H1 (cell line): ENCODE data around the gene LCNL1. TPM values are rescaled to one million over a fixed set of nuclear protein-coding genes. Genes with fewer than 3 reads are reported as not detected.

ENCODE experiments used
- CTCF ChIA-PET: fragments of 300-600 bp; sonication (Branson Sonifier 250); formaldehyde crosslinking; loops from one replicate; lab custom pipeline; 2021; ENCODE audit not compliant: partially characterized antibody; lab: Charles Lee
- POLR2A ChIA-PET: fragments of 300-600 bp; sonication (Branson Sonifier 250); formaldehyde crosslinking; loops from one replicate; lab custom pipeline; 2021; ENCODE audit warnings: inconsistent platforms; ENCODE audit not compliant: partially characterized antibody; lab: Charles Lee
- DNase-seq, 2 experiments: peaks; one replicate each; pipeline versions ENCODE4 v3.0.0 to v3.0.0-alpha.2; 2010 to 2022; ENCODE audit warnings: low spot score in 2 of 2, low read depth in 1 of 2, mixed read lengths in 1 of 2
- FAIRE-seq: peaks from 2 replicates; lab custom pipeline; 2011; peaks lifted over from hg19 to GRCh38; lab: Jason Lieb, UNC
- H2AFZ ChIP-seq: 2 replicates; pipeline ENCODE4 v1.8.1; 2012; ENCODE audit warnings: low read length, inconsistent platforms
- H2AK5ac ChIP-seq: 2 replicates; pipeline ENCODE4 v1.6.1; 2013; ENCODE audit warnings: low read depth, low read length
- H2BK120ac ChIP-seq: replicated peaks from 2 replicates; pipeline ENCODE3; 2013; ENCODE audit warnings: low read depth, low read length, inconsistent platforms
- H2BK12ac ChIP-seq: 2 replicates; pipeline ENCODE4 v1.6.1; 2013; ENCODE audit warnings: low read depth, low read length
- H2BK15ac ChIP-seq: 2 replicates; pipeline ENCODE4 v1.6.1; 2013; ENCODE audit warnings: low read length
- H2BK20ac ChIP-seq: 2 replicates; pipeline ENCODE4 v1.6.1; 2013; ENCODE audit warnings: low read length
- H2BK5ac ChIP-seq: 2 replicates; pipeline ENCODE4 v1.6.1; 2013; ENCODE audit warnings: low read depth, low read length
- H3K14ac ChIP-seq: 2 replicates; pipeline ENCODE4 v1.6.1; 2013; ENCODE audit warnings: inconsistent platforms; ENCODE audit not compliant: insufficient read length
- H3K18ac ChIP-seq: 2 replicates; pipeline ENCODE4 v1.6.1; 2013; ENCODE audit warnings: low read length; ENCODE audit errors: extremely low read depth
- H3K23ac ChIP-seq: 2 replicates; pipeline ENCODE4 v1.6.1; 2013; ENCODE audit warnings: inconsistent platforms; ENCODE audit not compliant: insufficient read length
- H3K23me2 ChIP-seq: 2 replicates; pipeline ENCODE4 v1.6.1; 2013; ENCODE audit warnings: low read depth, low read length
- H3K27ac ChIP-seq: 2 replicates; pipeline ENCODE4 v1.6.1; 2011; ENCODE audit warnings: low read depth, low read length, inconsistent platforms
- H3K27me3 ChIP-seq, 4 experiments: replicated peaks in 1 of 4; 1 replicate in 1 of 4; 2 replicates in 3 of 4; pipeline versions ENCODE4 v1.6.1 to v1.8.1; 2011 to 2013; ENCODE audit warnings: low read length in 3 of 4, mild to moderate bottlenecking in 3 of 4, inconsistent platforms in 2 of 4, mixed read lengths in 2 of 4, moderate library complexity in 1 of 4; ENCODE audit not compliant: control insufficient read depth in 3 of 4, insufficient read depth in 3 of 4; ENCODE audit errors: extremely low read depth in 1 of 4
- H3K36me3 ChIP-seq, 4 experiments: 2 replicates each; pipeline versions ENCODE4 v1.6.1 to v1.8.1; 2011 to 2013; ENCODE audit warnings: mild to moderate bottlenecking in 4 of 4, low read length in 3 of 4, moderate library complexity in 2 of 4, control low read depth in 1 of 4, inconsistent platforms in 1 of 4; ENCODE audit not compliant: insufficient read depth in 4 of 4, control insufficient read depth in 2 of 4
- H3K4ac ChIP-seq: replicated peaks from 2 replicates; pipeline ENCODE3; 2013; ENCODE audit warnings: low read length, low read depth, mixed read lengths, inconsistent platforms; ENCODE audit not compliant: insufficient read length
- H3K4me1 ChIP-seq, 4 experiments: replicated peaks in 1 of 4; 1 replicate in 1 of 4; 2 replicates in 3 of 4; pipeline versions ENCODE4 v1.6.1 to v1.8.1; 2011 to 2013; ENCODE audit warnings: low read length in 3 of 4, inconsistent platforms in 2 of 4, mixed read lengths in 1 of 4; ENCODE audit not compliant: insufficient read depth in 4 of 4, control insufficient read depth in 3 of 4
- H3K4me2 ChIP-seq, 2 experiments: 2 replicates each; pipeline versions ENCODE4 v1.6.1 to v1.8.1; 2011 to 2013; ENCODE audit warnings: low read depth in 2 of 2, low read length in 2 of 2, control low read depth in 1 of 2, inconsistent platforms in 1 of 2, mild to moderate bottlenecking in 1 of 2; ENCODE audit not compliant: insufficient read depth in 1 of 2
- H3K4me3 ChIP-seq, 4 experiments: fragments of 200-600, 300-600 bp in 1 of 4; sonication (generic), shearing (Covaris generic), sonication (Bioruptor Twin) in 1 of 4; 2 replicates each; pipeline versions ENCODE4 v1.5.1 to v1.8.1; 2011 to 2016; ENCODE audit warnings: low read length in 4 of 4, low read depth in 3 of 4, control low read depth in 2 of 4, inconsistent platforms in 2 of 4, mild to moderate bottlenecking in 2 of 4, mixed read lengths in 1 of 4, moderate library complexity in 1 of 4; ENCODE audit not compliant: insufficient read depth in 2 of 4; ENCODE audit errors: extremely low read depth in 1 of 4
- H3K56ac ChIP-seq: replicated peaks from 2 replicates; pipeline ENCODE3; 2013; ENCODE audit warnings: low read depth, mild to moderate bottlenecking, mixed read lengths, low read length, inconsistent platforms; ENCODE audit not compliant: insufficient read length
- H3K79me1 ChIP-seq: 2 replicates; pipeline ENCODE4 v1.6.1; 2013; ENCODE audit warnings: low read depth, low read length, control low read depth
- H3K79me2 ChIP-seq, 2 experiments: 2 replicates each; pipeline versions ENCODE4 v1.6.1 to v1.8.1; 2012 to 2013; ENCODE audit warnings: low read length in 2 of 2, mild to moderate bottlenecking in 2 of 2, inconsistent platforms in 1 of 2; ENCODE audit not compliant: insufficient read depth in 2 of 2, control insufficient read depth in 1 of 2
- H3K9ac ChIP-seq, 4 experiments: replicated peaks in 1 of 4; 1 replicate in 1 of 4; 2 replicates in 3 of 4; pipeline versions ENCODE4 v1.6.1 to v1.8.1; 2011 to 2013; ENCODE audit warnings: low read depth in 3 of 4, low read length in 3 of 4, control low read depth in 2 of 4, mild to moderate bottlenecking in 2 of 4, moderate library complexity in 2 of 4, inconsistent platforms in 1 of 4; ENCODE audit errors: extremely low read depth in 1 of 4
- H3K9me3 ChIP-seq, 2 experiments: 2 replicates each; pipeline versions ENCODE4 v1.6.1 to v1.8.1; 2012 to 2013; ENCODE audit warnings: mild to moderate bottlenecking in 2 of 2, moderate library complexity in 2 of 2, control low read depth in 1 of 2, inconsistent platforms in 1 of 2, low read depth in 1 of 2, low read length in 1 of 2, mixed read lengths in 1 of 2; ENCODE audit not compliant: insufficient read depth in 2 of 2
- H4K20me1 ChIP-seq, 2 experiments: replicated peaks in 1 of 2; 2 replicates each; pipeline versions ENCODE3 to v1.8.1; 2011 to 2013; ENCODE audit warnings: inconsistent platforms in 2 of 2, low read length in 2 of 2, mild to moderate bottlenecking in 1 of 2; ENCODE audit not compliant: insufficient read depth in 2 of 2, control insufficient read depth in 1 of 2
- H4K5ac ChIP-seq: 2 replicates; pipeline ENCODE4 v1.6.1; 2013; ENCODE audit warnings: low read length, low read depth, mixed read lengths, inconsistent platforms; ENCODE audit not compliant: insufficient read length
- H4K8ac ChIP-seq: 2 replicates; pipeline ENCODE4 v1.8.0; 2013; ENCODE audit warnings: mild to moderate bottlenecking, moderate library complexity, low read length, inconsistent platforms; ENCODE audit not compliant: insufficient read depth; ENCODE audit errors: extremely low read depth
- H4K91ac ChIP-seq: replicated peaks from 2 replicates; pipeline ENCODE3; 2013; ENCODE audit warnings: low read length, mixed read lengths, inconsistent platforms; ENCODE audit not compliant: insufficient read length
- BACH1 ChIP-seq: IDR thresholded peaks from 2 replicates; pipeline ENCODE4 v1.6.1; 2012; ENCODE audit warnings: low read length, improper control_type of control experiment
- GABPA ChIP-seq: IDR thresholded peaks from 2 replicates; pipeline ENCODE4 v1.6.1; 2011; ENCODE audit warnings: mild to moderate bottlenecking, low read length, moderate library complexity, borderline replicate concordance; ENCODE audit not compliant: insufficient read depth
- POU5F1 ChIP-seq: IDR thresholded peaks from 2 replicates; pipeline ENCODE4 v1.6.1; 2011; ENCODE audit warnings: low read depth, mild to moderate bottlenecking, low read length, moderate library complexity
- SUZ12 ChIP-seq: fragments of 200-600 bp; sonication (generic); IDR thresholded peaks from 2 replicates; pipeline ENCODE4 v1.6.1; 2012; ENCODE audit warnings: mild to moderate bottlenecking, inconsistent platforms, low read length, moderate library complexity, mixed read lengths
- WGBS, 2 experiments: shearing (Covaris generic) in 1 of 2; methylation state at CpG; one replicate each; pipeline versions ENCODE4 v1.1.6 to v1.1.7; 2013 to 2015; ENCODE audit warnings: low lambda C conversion rate in 2 of 2, mixed read lengths in 2 of 2, inconsistent platforms in 1 of 2, low coverage in 1 of 2, missing lambda C conversion rate in 1 of 2; ENCODE audit not compliant: insufficient replicate concordance in 2 of 2, insufficient coverage in 1 of 2, insufficient read length in 1 of 2; ENCODE audit errors: extremely low coverage in 1 of 2, missing lambda C conversion rate in 1 of 2; 5-methylcytosine and 5-hydroxymethylcytosine counted together
- polyA plus RNA-seq, 7 experiments: library from polyadenylated mRNA; depleted of rRNA in 3 of 7; stranded (reverse) in 5 of 7; unstranded in 2 of 7; fragments of >200 nt in 5 of 7; fragments of 200-250 nt in 2 of 7; gene quantifications; 1 replicate in 5 of 7; 2 replicates in 1 of 7; 4 replicates in 1 of 7; pipeline versions ENCODE4 v1.2.1 to v1.2.3, GENCODE V29; 2011 to 2013; ENCODE audit warnings: missing spikeins in 2 of 7, mixed read lengths in 2 of 7
- total RNA-seq: library from RNA; stranded (reverse); fragmentation: NEBNext Ultra II Directional; extraction: Animal tissue kit (Norgen Biotek cat#: 25700); gene quantifications from 2 replicates; pipeline ENCODE4 v1.2.1, GENCODE V29; 2021

Gene LCNL1
- total and polyA plus RNA-seq, 2 of the 8 experiments (the other 6 are each of a cell fraction or from before 2014, with no cell fraction given), result 0.11 TPM; not detected in 1

- 90% methylated on average over 9 of the region's 15 CpGs; no CpG with 5 or more reads in 1 of the 2 experiments for WGBS, 2 experiments
- no peak overlapping the region for H3K9ac ChIP-seq
These were observed 30.4 kb upstream of the LCNL1 start for GRCh38 chr9:136952321-136952850.

More at GRCh38 chr9:136952321-136952850, 30.4 kb upstream of the LCNL1 start:
- Histone ChIP-seq H4K91ac (no peak overlapping the region), H3K79me2 (no peaks in the 10 kb centered on the region), H4K20me1 (peaks cover 0 to 6% of the 10 kb centered on the region in 2 experiments), H3K14ac (no peak overlapping the region), H2BK12ac (no peak overlapping the region), H3K4me2 (no peak overlapping the region), H3K23me2 (peaks cover 13% of the 10 kb centered on the region; the same call in 1 of the 2 replicates), H4K8ac (no peak overlapping the region), H3K18ac (no peak overlapping the region), H3K27me3 (no peaks in the 10 kb centered on the region), H4K5ac (no peak overlapping the region), H2BK5ac (no peak overlapping the region), H3K4me1 (peaks cover 0 to 13% (median 9%) of the 10 kb centered on the region in 4 experiments; a peak in 5 of 7 replicates), H3K27ac (no peak overlapping the region), H3K4ac (no peak overlapping the region), H3K56ac (no peak overlapping the region), H3K23ac (no peak overlapping the region), H3K36me3 (no peaks in the 10 kb centered on the region), H2BK20ac (no peak overlapping the region), H2BK15ac (no peak overlapping the region), H3K4me3 (no peak overlapping the region), H2BK120ac (no peak overlapping the region), H2AK5ac (no peak overlapping the region), H3K9me3 (no peaks in the 10 kb centered on the region), H2AFZ (no peak overlapping the region), H3K79me1 (no peaks in the 10 kb centered on the region)
- FAIRE-seq (no peak), DNase-seq (no peak)
- CTCF ChIA-PET, result interaction anchor here (0.9 to 5.2 kb wide), 7 partner anchors 10 to 83 kb away, joined by 3 to 21 read pairs (median 3); no protein-coding TSS in a partner anchor
- TF ChIP-seq POU5F1, result no peak
- no peak for TF ChIP-seq SUZ12
- no peak for TF ChIP-seq BACH1
- no peak for TF ChIP-seq GABPA
- POLR2A ChIA-PET, result interaction anchor here (0.7 kb wide), 1 partner anchor 39 kb away, joined by 3 read pairs; the partner anchor contains the start of gene PAXX
